Transverse colon (tissue), 4 donors: ENCODE data around the gene DNAH3.
"Not testable (repeated sequence)": the region's sequence is repeated elsewhere in the genome, so short reads cannot be mapped to it uniquely, and the experiment has no call there.

Experiments used
- EP300 ChIP-seq: sonication (generic); formaldehyde crosslinking; IDR thresholded peaks from one replicate; pipeline ENCODE4 v1.6.1; 2017; ENCODE audit warnings: antibody characterized with exemption, low read depth
- POLR2A ChIP-seq: fragments of 450-650 bp; IDR thresholded peaks from one replicate; pipeline ENCODE4 v1.6.1; 2016; ENCODE audit warnings: antibody characterized with exemption, mild to moderate bottlenecking, moderate library complexity
- POLR2AphosphoS5 ChIP-seq, 3 donors: sonication (generic); formaldehyde crosslinking; IDR thresholded peaks; one replicate each; pipeline ENCODE4 v1.6.1; 2016; ENCODE audit warnings: antibody characterized with exemption in 3 of 3
- TF ChIP-seq, protein P1 (sequence below), 5 experiments: fragments of 200-600 bp in 3 of 5; fragments of 450-650 bp in 2 of 5; sonication (generic) in 3 of 5; IDR thresholded peaks; 1 replicate in 2 of 5; 2 replicates in 3 of 5; pipeline ENCODE4 v1.5.1; 2016 to 2017; ENCODE audit warnings: antibody characterized with exemption in 5 of 5, inconsistent platforms in 3 of 5, mild to moderate bottlenecking in 2 of 5, moderate library complexity in 1 of 5

DNA sequence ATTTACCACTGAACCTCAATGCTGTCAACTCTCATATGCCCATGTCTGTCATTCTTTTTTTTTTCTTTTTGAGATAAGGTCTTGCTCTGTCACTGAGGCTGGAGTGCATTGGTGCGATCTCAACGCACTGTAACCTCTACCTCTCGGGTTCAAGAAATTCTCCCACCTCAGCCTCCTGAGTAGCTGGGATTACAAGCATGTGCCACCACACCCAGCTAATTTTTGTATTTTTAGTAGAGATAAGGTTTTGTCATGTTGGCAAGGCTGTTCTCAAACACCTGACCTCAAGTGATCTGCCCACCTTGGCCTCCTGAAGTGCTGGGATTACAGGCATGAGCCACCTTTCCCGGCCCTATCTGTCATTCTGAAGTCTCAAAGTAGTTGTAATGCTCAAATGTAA, 177.4 kb downstream of the DNAH3 start:
- TF ChIP-seq, protein P1, sequence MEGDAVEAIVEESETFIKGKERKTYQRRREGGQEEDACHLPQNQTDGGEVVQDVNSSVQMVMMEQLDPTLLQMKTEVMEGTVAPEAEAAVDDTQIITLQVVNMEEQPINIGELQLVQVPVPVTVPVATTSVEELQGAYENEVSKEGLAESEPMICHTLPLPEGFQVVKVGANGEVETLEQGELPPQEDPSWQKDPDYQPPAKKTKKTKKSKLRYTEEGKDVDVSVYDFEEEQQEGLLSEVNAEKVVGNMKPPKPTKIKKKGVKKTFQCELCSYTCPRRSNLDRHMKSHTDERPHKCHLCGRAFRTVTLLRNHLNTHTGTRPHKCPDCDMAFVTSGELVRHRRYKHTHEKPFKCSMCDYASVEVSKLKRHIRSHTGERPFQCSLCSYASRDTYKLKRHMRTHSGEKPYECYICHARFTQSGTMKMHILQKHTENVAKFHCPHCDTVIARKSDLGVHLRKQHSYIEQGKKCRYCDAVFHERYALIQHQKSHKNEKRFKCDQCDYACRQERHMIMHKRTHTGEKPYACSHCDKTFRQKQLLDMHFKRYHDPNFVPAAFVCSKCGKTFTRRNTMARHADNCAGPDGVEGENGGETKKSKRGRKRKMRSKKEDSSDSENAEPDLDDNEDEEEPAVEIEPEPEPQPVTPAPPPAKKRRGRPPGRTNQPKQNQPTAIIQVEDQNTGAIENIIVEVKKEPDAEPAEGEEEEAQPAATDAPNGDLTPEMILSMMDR (IDR thresholded peaks at IDR 0.05) = not testable (repeated sequence)
- not testable (repeated sequence) for TF ChIP-seq POLR2A; EP300; POLR2AphosphoS5 (IDR thresholded peaks at IDR 0.05)
